AG10803 (cell line): Measurements from ENCODE around the gene IL27RA.

Experiments used
- DNase-seq: peaks from one replicate; pipeline ENCODE4 v3.0.0; 2010; ENCODE audit warnings: low read depth
- H3K4me3 ChIP-seq: 2 replicates; pipeline ENCODE4 v1.5.1; 2011; ENCODE audit warnings: mild to moderate bottlenecking, low read length, control low read depth
- CTCF ChIP-seq: conservative IDR thresholded peaks from 2 replicates; pipeline ENCODE4 v1.5.1; 2011; ENCODE audit warnings: mild to moderate bottlenecking, low read length, control low read depth, inconsistent platforms

IL27RA gene

GRCh38 chr19:13993590-13994300 is 37.8 kb upstream of the IL27RA start:
- no peak for DNase-seq
- H3K4me3 ChIP-seq: no peak overlapping the region
- TF ChIP-seq CTCF: no peak

- DNase-seq: peak; percentile 79
- no peak overlapping the region for H3K4me3 ChIP-seq
- TF ChIP-seq CTCF: no peak
Observed at GRCh38 chr19:13995017-13995728, 36.4 kb upstream of the IL27RA start.

- no peak overlapping the region for H3K4me3 ChIP-seq
- DNase-seq: no peak
- TF ChIP-seq CTCF: no peak
Observed at GRCh38 chr19:13995878-13996765, 35.4 kb upstream of the IL27RA start.

- TF ChIP-seq CTCF: no peak
- H3K4me3 ChIP-seq: no peak overlapping the region
- DNase-seq: no peak
Observed at GRCh38 chr19:13996928-13997630, 34.5 kb upstream of the IL27RA start.

- no peak for TF ChIP-seq CTCF
- no peak for DNase-seq
- H3K4me3 ChIP-seq: no peak overlapping the region
Observed at GRCh38 chr19:13997631-13997962, 34.0 kb upstream of the IL27RA start.

- DNase-seq: no peak
- H3K4me3 ChIP-seq: no peak overlapping the region
- TF ChIP-seq CTCF: no peak
Observed at GRCh38 chr19:13998426-13998825, 33.1 kb upstream of the IL27RA start.
